BE2C (cell line): ENCODE data around the gene KLHL22.

Experiments
- DNase-seq: peaks from one replicate; pipeline ENCODE4 v3.0.0-alpha.2; 2020
- H3K27me3 ChIP-seq: fragments of 250-450 bp; sonication (Bioruptor Pico); 2 replicates; pipeline ENCODE4 v1.5.1; 2020; ENCODE audit warnings: mild to moderate bottlenecking
- H3K36me3 ChIP-seq: fragments of 250-450 bp; sonication (Bioruptor Pico); 2 replicates; pipeline ENCODE4 v1.5.1; 2020; ENCODE audit warnings: mild to moderate bottlenecking
- H3K4me1 ChIP-seq: fragments of 250-450 bp; sonication (Bioruptor Pico); 2 replicates; pipeline ENCODE4 v1.5.1; 2020
- H3K4me3 ChIP-seq: 2 replicates; pipeline ENCODE4 v1.5.1; 2011; ENCODE audit warnings: low read depth, low read length
- H3K9me3 ChIP-seq: fragments of 250-450 bp; sonication (Bioruptor Pico); 2 replicates; pipeline ENCODE4 v1.5.1; 2020
- TF ChIP-seq, protein P1 (sequence below): IDR thresholded peaks from 2 replicates; pipeline ENCODE4 v1.5.1; 2012; ENCODE audit warnings: mild to moderate bottlenecking, low read depth, low read length

KLHL22 gene

GRCh38 chr22:20519558-20519957, 24.0 kb upstream of the KLHL22 start:
- TF ChIP-seq, protein P1, sequence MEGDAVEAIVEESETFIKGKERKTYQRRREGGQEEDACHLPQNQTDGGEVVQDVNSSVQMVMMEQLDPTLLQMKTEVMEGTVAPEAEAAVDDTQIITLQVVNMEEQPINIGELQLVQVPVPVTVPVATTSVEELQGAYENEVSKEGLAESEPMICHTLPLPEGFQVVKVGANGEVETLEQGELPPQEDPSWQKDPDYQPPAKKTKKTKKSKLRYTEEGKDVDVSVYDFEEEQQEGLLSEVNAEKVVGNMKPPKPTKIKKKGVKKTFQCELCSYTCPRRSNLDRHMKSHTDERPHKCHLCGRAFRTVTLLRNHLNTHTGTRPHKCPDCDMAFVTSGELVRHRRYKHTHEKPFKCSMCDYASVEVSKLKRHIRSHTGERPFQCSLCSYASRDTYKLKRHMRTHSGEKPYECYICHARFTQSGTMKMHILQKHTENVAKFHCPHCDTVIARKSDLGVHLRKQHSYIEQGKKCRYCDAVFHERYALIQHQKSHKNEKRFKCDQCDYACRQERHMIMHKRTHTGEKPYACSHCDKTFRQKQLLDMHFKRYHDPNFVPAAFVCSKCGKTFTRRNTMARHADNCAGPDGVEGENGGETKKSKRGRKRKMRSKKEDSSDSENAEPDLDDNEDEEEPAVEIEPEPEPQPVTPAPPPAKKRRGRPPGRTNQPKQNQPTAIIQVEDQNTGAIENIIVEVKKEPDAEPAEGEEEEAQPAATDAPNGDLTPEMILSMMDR: no peak
- Histone ChIP-seq H3K36me3 (peaks cover 22% of the 10 kb centered on the region), H3K4me3 (no peak overlapping the region), H3K9me3 (no peaks in the 10 kb centered on the region), H3K4me1 (peaks cover 15% of the 10 kb centered on the region), H3K27me3 (no peaks in the 10 kb centered on the region)
- no peak for DNase-seq

DNA sequence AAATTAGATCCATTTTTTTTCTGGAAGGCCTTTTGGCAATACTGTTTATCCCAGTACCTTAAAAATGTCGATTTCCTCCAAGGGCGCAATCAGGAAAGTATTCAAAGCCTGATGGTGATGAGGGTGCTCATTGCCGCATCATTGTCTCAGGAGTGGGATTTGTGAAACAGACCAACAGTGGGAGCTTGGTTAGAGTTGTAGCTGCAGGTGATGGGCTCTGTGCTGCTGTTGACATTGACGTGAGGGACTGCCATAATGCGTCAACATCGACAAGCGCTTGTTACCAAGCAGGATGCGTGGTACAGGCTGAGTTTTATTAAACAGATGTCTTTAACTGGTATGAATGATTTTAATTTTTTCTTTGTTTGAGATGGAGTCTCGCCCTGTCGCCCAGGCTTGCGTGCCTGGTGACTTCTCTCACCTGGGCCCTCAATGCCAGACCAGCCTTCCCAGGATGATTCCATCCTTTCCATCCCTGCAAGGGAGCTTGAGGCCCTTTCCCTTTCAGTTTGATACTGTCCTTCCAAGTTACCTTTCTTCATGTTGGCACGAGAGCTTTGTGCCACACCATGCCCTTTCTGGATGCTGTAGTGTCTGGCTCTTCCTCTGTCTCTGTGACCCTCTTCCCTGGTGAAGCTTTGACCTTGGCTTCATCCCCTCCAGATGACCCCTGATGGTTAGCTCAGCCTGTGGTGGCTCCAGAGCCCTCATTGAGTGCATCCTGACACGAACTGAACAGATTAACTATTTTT, 22.4 kb upstream of the KLHL22 start:
- H3K36me3 ChIP-seq: peaks cover 24% of the 10 kb centered on the region
- H3K27me3 ChIP-seq: no peaks in the 10 kb centered on the region
- no peak overlapping the region for H3K4me3 ChIP-seq
- no peaks in the 10 kb centered on the region for H3K9me3 ChIP-seq
- DNase-seq: no peak
- H3K4me1 ChIP-seq: peaks cover 3% of the 10 kb centered on the region; the same call in 1 of the 2 replicates
- TF ChIP-seq, protein P1: no peak

DNA sequence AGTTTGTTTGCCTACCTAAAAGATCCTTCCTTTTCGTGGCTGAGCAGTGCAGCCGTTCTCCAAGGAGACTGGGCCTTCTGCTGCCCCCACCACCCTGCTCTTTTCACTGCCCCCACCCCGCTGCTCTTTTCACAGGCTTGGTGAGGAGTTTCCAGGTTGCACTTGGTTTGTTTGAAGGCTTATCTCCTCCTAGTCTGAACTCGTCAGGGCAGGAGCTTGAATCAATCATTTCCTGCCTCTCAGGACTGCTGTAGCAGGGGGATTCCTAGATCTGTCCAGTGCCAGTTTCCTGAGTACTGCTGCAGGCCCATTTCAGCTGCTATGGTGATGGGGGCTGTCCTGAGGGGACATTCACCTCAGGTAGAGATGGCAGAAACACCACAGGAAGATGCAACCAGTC, 21.8 kb upstream of the KLHL22 start:
- TF ChIP-seq, protein P1: no peak
- DNase-seq: no peak
- H3K9me3 ChIP-seq: no peaks in the 10 kb centered on the region
- H3K4me3 ChIP-seq: no peak overlapping the region
- no peaks in the 10 kb centered on the region for H3K4me1 ChIP-seq
- H3K36me3 ChIP-seq: peaks cover 24% of the 10 kb centered on the region
- no peaks in the 10 kb centered on the region for H3K27me3 ChIP-seq

DNA sequence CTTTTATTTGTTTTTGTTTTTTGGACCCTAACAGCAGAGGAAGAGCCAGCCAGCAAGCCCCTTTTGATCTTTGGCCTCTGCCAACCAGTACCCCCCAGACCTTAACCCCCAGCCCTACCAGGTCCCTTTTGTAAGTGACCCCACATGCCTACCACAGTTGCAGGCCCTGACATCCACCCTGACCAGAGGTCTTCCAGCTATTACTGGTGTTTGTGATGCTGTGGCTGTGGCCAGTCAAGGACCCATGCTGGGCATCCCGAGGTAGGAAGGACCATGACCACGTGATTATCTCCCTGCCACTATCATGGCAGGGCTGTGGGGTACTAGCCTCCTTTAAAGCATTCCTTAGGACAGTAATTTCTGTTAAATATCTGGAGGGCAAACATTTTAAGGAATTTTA, 20.8 kb upstream of the KLHL22 start:
- Histone ChIP-seq H3K27me3 (no peaks in the 10 kb centered on the region), H3K36me3 (peaks cover 19% of the 10 kb centered on the region), H3K4me1 (no peaks in the 10 kb centered on the region), H3K9me3 (no peaks in the 10 kb centered on the region), H3K4me3 (no peak overlapping the region)
- DNase-seq: no peak
- TF ChIP-seq, protein P1: no peak

- Histone ChIP-seq H3K4me3 (no peak overlapping the region), H3K36me3 (peaks cover 15% of the 10 kb centered on the region), H3K27me3 (no peaks in the 10 kb centered on the region), H3K4me1 (no peaks in the 10 kb centered on the region), H3K9me3 (no peaks in the 10 kb centered on the region)
- no peak for DNase-seq
- TF ChIP-seq, protein P1: no peak
Measured at GRCh38 chr22:20514658-20515406, 19.2 kb upstream of the KLHL22 start.
